Liver (tissue), 3 donors: ENCODE measurements around the gene PRTFDC1.

Source experiments
- FOXA1 ChIP-seq: IDR thresholded peaks from 2 replicates; pipeline ENCODE4 v1.6.1; 2016; ENCODE audit warnings: antibody characterized with exemption
- HNF4G ChIP-seq: IDR thresholded peaks from 2 replicates; pipeline ENCODE4 v1.6.1; 2016; ENCODE audit warnings: antibody characterized with exemption
- JUND ChIP-seq, 2 donors: IDR thresholded peaks; 2 replicates each; pipeline ENCODE4 v1.6.1; 2016; ENCODE audit warnings: antibody characterized with exemption in 2 of 2
- RAD21 ChIP-seq, 2 donors: IDR thresholded peaks; 2 replicates each; pipeline ENCODE4 v1.6.1; 2016; ENCODE audit warnings: antibody characterized with exemption in 2 of 2, mild to moderate bottlenecking in 2 of 2
- SP1 ChIP-seq: IDR thresholded peaks from 2 replicates; pipeline ENCODE4 v1.6.1; 2018; ENCODE audit warnings: antibody characterized with exemption, mild to moderate bottlenecking
- TAF1 ChIP-seq: conservative IDR thresholded peaks from 2 replicates; pipeline ENCODE4 v1.6.1; 2016; ENCODE audit warnings: antibody characterized with exemption, mild to moderate bottlenecking
- YY1 ChIP-seq: IDR thresholded peaks from 2 replicates; pipeline ENCODE4 v1.6.1; 2016; ENCODE audit warnings: antibody characterized with exemption, mild to moderate bottlenecking
- TF ChIP-seq, protein P1 (sequence below): fragments of 150-350 bp; IDR thresholded peaks from 2 replicates; pipeline ENCODE4 v1.5.1; 2017; ENCODE audit warnings: improper control_type of control experiment, low read depth, low read length; ENCODE audit not compliant: missing input control
- TF ChIP-seq, protein P2 (sequence below): IDR thresholded peaks from 2 replicates; pipeline ENCODE4 v1.6.1; 2016; ENCODE audit warnings: antibody characterized with exemption
- TF ChIP-seq, protein P3 (sequence below): IDR thresholded peaks from 2 replicates; pipeline ENCODE4 v1.6.1; 2016; ENCODE audit warnings: antibody characterized with exemption
- donor health status: healthy.
- donor health status: healthy.

DNA sequence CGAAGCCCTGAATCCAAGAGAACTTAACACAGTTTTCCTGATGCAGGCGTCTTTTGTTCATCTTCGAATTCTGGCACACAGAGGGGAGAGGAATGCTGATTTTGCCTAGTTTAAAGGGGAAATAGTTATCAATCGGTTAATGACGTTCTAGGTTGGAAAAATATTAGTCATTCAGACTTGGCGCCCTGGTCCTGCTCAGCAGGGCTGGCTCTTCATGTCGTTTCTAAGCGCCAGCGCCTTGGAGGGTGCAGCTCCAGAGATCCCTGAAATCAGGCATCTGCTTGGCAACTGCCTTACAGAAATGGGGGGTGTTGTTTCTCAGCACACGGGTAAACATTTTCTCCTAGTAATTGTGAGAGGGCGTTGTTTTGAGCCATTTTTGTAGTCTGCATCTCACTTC is 1.3 kb upstream of the PRTFDC1 start:
- TF ChIP-seq, protein P1, sequence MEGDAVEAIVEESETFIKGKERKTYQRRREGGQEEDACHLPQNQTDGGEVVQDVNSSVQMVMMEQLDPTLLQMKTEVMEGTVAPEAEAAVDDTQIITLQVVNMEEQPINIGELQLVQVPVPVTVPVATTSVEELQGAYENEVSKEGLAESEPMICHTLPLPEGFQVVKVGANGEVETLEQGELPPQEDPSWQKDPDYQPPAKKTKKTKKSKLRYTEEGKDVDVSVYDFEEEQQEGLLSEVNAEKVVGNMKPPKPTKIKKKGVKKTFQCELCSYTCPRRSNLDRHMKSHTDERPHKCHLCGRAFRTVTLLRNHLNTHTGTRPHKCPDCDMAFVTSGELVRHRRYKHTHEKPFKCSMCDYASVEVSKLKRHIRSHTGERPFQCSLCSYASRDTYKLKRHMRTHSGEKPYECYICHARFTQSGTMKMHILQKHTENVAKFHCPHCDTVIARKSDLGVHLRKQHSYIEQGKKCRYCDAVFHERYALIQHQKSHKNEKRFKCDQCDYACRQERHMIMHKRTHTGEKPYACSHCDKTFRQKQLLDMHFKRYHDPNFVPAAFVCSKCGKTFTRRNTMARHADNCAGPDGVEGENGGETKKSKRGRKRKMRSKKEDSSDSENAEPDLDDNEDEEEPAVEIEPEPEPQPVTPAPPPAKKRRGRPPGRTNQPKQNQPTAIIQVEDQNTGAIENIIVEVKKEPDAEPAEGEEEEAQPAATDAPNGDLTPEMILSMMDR: no peak
- TF ChIP-seq JUND (IDR thresholded peaks at IDR 0.05): no peak
- TF ChIP-seq SP1: no peak
- TF ChIP-seq YY1: no peak
- no peak for TF ChIP-seq FOXA1
- no peak for TF ChIP-seq TAF1
- TF ChIP-seq, protein P2, sequence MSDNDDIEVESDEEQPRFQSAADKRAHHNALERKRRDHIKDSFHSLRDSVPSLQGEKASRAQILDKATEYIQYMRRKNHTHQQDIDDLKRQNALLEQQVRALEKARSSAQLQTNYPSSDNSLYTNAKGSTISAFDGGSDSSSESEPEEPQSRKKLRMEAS: no peak
- no peak for TF ChIP-seq RAD21 (IDR thresholded peaks at IDR 0.05)
- TF ChIP-seq, protein P3, sequence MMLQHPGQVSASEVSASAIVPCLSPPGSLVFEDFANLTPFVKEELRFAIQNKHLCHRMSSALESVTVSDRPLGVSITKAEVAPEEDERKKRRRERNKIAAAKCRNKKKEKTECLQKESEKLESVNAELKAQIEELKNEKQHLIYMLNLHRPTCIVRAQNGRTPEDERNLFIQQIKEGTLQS: no peak
- no peak for TF ChIP-seq HNF4G
